ENCODE results near the gene RPL23.

Gene RPL23

GRCh38 chr17:38815576-38816193 lies 37.8 kb downstream of the RPL23 start:
- no peaks in the 10 kb centered on the region for H3K27me3 ChIP-seq (ENCODE audit: low read depth, low read length)
- H3K27ac ChIP-seq (ENCODE audit: low read length) = no peak overlapping the region
- peaks cover 31 to 52% of the 10 kb centered on the region in 2 donors for H3K36me3 ChIP-seq (ENCODE audit: control insufficient read depth in 1 of 2, insufficient read depth in 2 of 2, low read length in 2 of 2)
- H3K9me3 ChIP-seq (ENCODE audit: control insufficient read depth in 1 of 2, low read length in 2 of 2) = no peaks in the 10 kb centered on the region
- H3K4me3 ChIP-seq (ENCODE audit: low read depth in 1 of 2, low read length in 2 of 2) = no peak overlapping the region
- H3K4me1 ChIP-seq (ENCODE audit: control insufficient read depth in 1 of 2, insufficient read depth in 2 of 2, low read length in 2 of 2) = no peaks in the 10 kb centered on the region

DNA sequence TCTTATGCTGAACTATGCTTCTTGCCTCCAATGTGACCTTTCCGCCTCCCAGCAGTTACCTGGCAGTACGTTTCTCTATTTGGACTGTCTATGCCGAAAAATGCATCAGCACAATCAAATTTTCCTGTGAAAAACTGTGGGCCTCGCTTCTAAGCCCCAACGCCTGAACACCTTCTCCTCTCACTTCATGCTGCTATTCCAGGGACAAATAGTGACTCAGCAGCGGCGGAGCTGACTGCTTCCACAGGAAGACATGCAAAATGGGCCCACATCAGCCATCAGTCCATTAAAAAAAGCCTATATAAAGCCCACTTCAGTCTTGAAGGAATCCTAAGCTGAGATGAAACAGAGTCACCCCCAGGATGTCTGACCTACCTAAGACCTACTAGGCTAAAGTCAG lies 43.7 kb downstream of the RPL23 start:
- H3K4me1 ChIP-seq (ENCODE audit: control insufficient read depth in 1 of 2, insufficient read depth in 2 of 2, low read length in 2 of 2) = no peaks in the 10 kb centered on the region
- no peaks in the 10 kb centered on the region for H3K9me3 ChIP-seq (ENCODE audit: control insufficient read depth in 1 of 2, low read length in 2 of 2)
- H3K36me3 ChIP-seq (ENCODE audit: control insufficient read depth in 1 of 2, insufficient read depth in 2 of 2, low read length in 2 of 2) = peaks cover 40 to 82% of the 10 kb centered on the region in 2 donors
- no peak overlapping the region for H3K4me3 ChIP-seq (ENCODE audit: low read depth in 1 of 2, low read length in 2 of 2)
- H3K27me3 ChIP-seq (ENCODE audit: low read depth, low read length) = no peaks in the 10 kb centered on the region
- H3K27ac ChIP-seq (ENCODE audit: low read length) = no peak overlapping the region

DNA sequence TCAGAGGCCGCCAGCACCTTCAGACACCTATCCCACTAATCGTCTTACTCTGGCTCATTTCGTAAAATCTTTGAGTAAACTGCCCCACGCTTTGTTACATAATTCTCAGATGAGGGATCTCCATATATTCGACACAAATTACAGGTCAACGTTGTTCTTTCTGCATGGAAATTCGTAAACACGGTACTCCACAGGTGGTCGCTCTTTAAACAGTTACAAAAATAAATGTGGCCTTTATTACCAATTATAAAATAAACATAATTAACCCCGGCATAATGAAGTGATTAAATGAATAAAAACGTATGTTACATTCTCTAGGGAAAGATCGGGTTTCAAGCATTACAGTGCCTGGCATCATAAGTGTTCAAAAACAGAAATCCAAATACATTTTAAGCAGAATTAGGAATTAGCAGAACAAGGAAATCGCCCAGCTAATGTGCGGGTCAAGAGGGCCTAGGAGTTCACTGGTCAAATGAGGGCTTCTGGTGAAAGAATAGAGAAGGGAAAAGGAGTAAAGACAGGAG lies 53.2 kb downstream of the RPL23 start:
- Histone ChIP-seq H3K27ac (ENCODE audit: low read length) (peak overlapping the region; percentile 53), H3K36me3 (ENCODE audit: control insufficient read depth in 1 of 2, insufficient read depth in 2 of 2, low read length in 2 of 2) (peaks cover 25 to 34% of the 10 kb centered on the region in 2 donors), H3K4me1 (ENCODE audit: control insufficient read depth in 1 of 2, insufficient read depth in 2 of 2, low read length in 2 of 2) (peaks cover 18 to 27% of the 10 kb centered on the region in 2 donors), H3K27me3 (ENCODE audit: low read depth, low read length) (no peaks in the 10 kb centered on the region), H3K4me3 (ENCODE audit: low read depth in 1 of 2, low read length in 2 of 2) (peak overlapping the region; percentile 62 to 97), H3K9me3 (ENCODE audit: control insufficient read depth in 1 of 2, low read length in 2 of 2) (no peaks in the 10 kb centered on the region)

GRCh38 chr17:38799501-38800236 lies 53.9 kb downstream of the RPL23 start, which contains the start of gene PIP4K2B:
Gene PIP4K2B, minus strand, starts transcription at chr17:38799556. Its CDS starts 132 bp downstream, at chr17:38799424.
- Histone ChIP-seq H3K4me3 (ENCODE audit: low read depth in 1 of 2, low read length in 2 of 2) (peak within 1 kb of the TSS; percentile 88 to 97), H3K36me3 (ENCODE audit: control insufficient read depth in 1 of 2, insufficient read depth in 2 of 2, low read length in 2 of 2) (peaks cover 23 to 30% of the 10 kb centered on the region in 2 donors), H3K27me3 (ENCODE audit: low read depth, low read length) (no peaks in the 10 kb centered on the region), H3K4me1 (ENCODE audit: control insufficient read depth in 1 of 2, insufficient read depth in 2 of 2, low read length in 2 of 2) (peaks cover 18 to 27% of the 10 kb centered on the region in 2 donors), H3K27ac (ENCODE audit: low read length) (peak within 1 kb of the TSS; percentile 53), H3K9me3 (ENCODE audit: control insufficient read depth in 1 of 2, low read length in 2 of 2) (no peaks in the 10 kb centered on the region)

- Histone ChIP-seq H3K9me3 (ENCODE audit: control insufficient read depth in 1 of 2, low read length in 2 of 2) (no peaks in the 10 kb centered on the region), H3K4me1 (ENCODE audit: control insufficient read depth in 1 of 2, insufficient read depth in 2 of 2, low read length in 2 of 2) (peaks cover 18 to 27% of the 10 kb centered on the region in 2 donors), H3K27me3 (ENCODE audit: low read depth, low read length) (no peaks in the 10 kb centered on the region), H3K27ac (ENCODE audit: low read length) (peak overlapping the region; percentile 50), H3K36me3 (ENCODE audit: control insufficient read depth in 1 of 2, insufficient read depth in 2 of 2, low read length in 2 of 2) (peaks cover 20 to 25% of the 10 kb centered on the region in 2 donors), H3K4me3 (ENCODE audit: low read depth in 1 of 2, low read length in 2 of 2) (peak overlapping the region; percentile 88 to 97)
Observed at GRCh38 chr17:38798614-38799500, 54.7 kb downstream of the RPL23 start.
